Measurements from ENCODE around the gene SORBS1.

The SORBS1 gene

DNA sequence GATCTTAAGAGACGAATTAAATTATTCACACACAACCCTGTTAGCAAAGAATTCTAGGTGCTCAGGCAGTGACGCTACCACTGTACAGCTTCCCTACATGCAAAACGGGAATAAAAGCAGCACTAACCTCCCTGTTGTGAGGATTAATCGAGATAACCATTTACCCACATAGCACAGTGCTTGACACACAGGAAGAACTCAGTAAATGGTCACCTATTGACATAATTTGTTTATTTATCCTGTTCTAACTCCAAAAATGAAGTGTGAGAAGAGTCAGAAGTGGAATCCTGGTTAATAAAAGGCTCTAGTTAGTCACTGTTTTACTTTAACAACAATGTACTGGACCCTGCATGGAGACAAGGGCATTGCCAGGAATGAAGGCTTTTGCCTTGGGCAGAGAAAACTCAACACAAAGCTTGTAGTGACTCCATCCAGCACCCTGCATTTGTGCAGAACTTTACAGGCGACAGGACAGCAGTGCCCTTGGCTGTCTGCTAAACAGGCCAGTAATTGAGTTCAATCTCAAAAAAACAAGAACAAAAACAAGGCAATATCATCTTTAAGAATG lies 103.8 kb downstream of the SORBS1 start:
- no peaks in the 10 kb centered on the region for H3K4me1 Mint-ChIP-seq (ENCODE audit: low read depth)
- DNase-seq (ENCODE audit: low spot score), result no peak
- H3K4me3 Mint-ChIP-seq, result no peak overlapping the region
- H3K36me3 Mint-ChIP-seq (ENCODE audit: low read depth), result no peaks in the 10 kb centered on the region
- H3K27me3 Mint-ChIP-seq (ENCODE audit: low read depth), result peaks cover 24% of the 10 kb centered on the region
- no peak overlapping the region for H3K27ac Mint-ChIP-seq
- no peaks in the 10 kb centered on the region for H3K9me3 Mint-ChIP-seq

DNA sequence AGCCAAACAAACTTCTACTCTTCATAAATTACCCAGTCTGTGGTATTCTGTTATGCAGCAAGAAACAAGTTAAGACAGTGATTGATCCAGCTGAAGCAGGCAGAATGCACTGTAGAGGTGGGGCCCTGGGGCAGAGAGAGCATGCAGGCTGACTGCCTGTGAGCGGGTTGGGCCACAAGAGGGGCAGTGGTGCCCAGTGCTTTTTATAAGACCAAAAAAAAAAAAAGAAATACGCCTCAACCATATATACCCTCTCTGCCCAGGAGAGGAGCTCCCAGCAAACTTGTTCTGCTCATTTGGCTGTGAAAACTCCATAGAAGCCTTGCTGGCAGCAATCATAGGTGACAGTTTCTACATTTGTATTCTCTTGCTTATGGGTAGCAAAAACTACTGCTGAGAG lies 104.7 kb downstream of the SORBS1 start:
- Mint-ChIP-seq H3K36me3 (ENCODE audit: low read depth) (no peaks in the 10 kb centered on the region), H3K27me3 (ENCODE audit: low read depth) (peaks cover 24% of the 10 kb centered on the region), H3K4me3 (no peak overlapping the region), H3K4me1 (ENCODE audit: low read depth) (no peaks in the 10 kb centered on the region), H3K9me3 (no peaks in the 10 kb centered on the region), H3K27ac (no peak overlapping the region)
- no peak for DNase-seq (ENCODE audit: low spot score)

DNA sequence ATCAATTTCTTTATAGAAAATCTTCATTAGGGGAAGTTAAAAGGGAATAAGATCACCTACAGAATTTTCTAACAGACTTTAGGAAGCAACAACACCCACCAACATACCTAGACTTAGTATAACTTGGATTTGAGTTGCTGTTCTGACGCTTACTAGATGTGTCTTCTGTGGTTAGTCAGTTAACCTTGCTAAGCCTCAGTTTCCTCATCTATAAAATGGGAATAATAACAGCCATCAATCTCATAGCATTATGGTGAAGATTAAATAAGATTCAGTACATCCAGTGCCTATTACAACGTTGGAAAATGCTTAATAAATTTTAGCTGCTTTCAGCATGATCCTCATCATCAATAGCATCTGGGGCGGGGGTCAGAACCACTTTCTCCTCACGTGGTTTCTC lies 106.2 kb downstream of the SORBS1 start:
- Mint-ChIP-seq H3K9me3 (no peaks in the 10 kb centered on the region), H3K4me1 (ENCODE audit: low read depth) (no peaks in the 10 kb centered on the region), H3K27ac (no peak overlapping the region), H3K36me3 (ENCODE audit: low read depth) (no peaks in the 10 kb centered on the region), H3K4me3 (no peak overlapping the region), H3K27me3 (ENCODE audit: low read depth) (peaks cover 24% of the 10 kb centered on the region)
- no peak for DNase-seq (ENCODE audit: low spot score)

DNA sequence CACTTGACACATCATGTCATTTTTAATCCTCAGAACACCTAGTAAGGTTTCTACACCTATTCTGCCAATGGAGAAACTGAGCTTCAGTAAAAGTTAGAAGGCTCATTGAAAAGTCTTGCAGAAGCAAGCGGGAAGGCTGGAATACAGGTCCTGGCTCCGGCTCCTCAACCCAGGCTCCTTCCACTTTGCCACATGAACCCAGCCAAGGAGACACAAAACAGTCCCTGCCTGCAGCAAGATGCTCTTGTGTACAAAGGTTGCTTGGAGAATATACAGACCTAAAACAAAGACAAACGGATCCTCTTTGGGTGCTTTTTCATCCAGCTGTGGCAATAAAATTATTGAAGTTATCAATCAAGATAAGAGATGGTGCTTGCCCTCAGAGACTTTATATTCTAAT lies 106.8 kb downstream of the SORBS1 start:
- Mint-ChIP-seq H3K9me3 (no peaks in the 10 kb centered on the region), H3K4me1 (ENCODE audit: low read depth) (no peaks in the 10 kb centered on the region), H3K27ac (no peak overlapping the region), H3K27me3 (ENCODE audit: low read depth) (peaks cover 21% of the 10 kb centered on the region), H3K4me3 (no peak overlapping the region), H3K36me3 (ENCODE audit: low read depth) (no peaks in the 10 kb centered on the region)
- DNase-seq (ENCODE audit: low spot score), result no peak

DNA sequence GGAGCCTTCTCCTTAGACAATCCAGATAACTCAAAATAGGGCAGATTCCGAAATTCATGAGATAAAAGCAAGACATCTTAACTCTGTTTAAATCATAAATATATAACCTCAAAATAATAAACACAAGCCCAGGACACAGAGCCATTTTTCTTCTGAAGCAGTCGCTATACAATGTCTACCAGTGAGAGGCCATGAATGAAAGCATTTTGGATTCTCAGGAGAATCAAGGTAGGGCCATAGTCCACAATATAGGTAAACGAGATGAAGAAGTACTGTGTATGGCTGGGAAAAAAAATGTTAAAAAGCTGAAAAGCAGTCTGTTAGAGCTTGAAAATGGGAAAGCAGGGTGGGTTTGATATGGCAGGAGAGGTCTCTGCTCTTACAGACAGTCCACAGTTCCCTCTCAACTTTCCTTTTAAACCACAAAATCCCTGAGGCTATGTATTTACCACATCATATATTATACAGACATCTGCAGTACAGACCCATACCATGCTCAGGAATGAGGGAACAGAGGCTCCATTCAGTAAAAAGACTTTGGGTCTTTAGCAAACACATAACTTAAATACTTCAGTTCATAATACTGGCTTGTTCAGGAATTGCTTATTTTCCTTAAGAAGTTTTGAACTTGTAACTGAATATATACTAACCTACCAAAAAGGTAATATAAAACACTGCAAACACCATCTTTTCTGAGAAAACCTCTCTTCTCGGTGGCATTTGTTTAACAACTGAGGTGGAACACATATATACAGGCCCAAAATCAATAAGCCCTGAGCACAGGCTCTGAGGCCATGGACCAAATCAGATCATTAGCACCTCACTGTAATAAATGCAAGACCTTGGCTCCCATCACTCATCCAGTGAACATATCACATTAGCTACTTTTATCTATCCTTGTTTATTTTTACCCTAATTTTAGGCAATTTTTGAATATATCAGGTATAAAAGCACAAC lies 109.3 kb downstream of the SORBS1 start:
- H3K27me3 Mint-ChIP-seq (ENCODE audit: low read depth), result peaks cover 16% of the 10 kb centered on the region

DNA sequence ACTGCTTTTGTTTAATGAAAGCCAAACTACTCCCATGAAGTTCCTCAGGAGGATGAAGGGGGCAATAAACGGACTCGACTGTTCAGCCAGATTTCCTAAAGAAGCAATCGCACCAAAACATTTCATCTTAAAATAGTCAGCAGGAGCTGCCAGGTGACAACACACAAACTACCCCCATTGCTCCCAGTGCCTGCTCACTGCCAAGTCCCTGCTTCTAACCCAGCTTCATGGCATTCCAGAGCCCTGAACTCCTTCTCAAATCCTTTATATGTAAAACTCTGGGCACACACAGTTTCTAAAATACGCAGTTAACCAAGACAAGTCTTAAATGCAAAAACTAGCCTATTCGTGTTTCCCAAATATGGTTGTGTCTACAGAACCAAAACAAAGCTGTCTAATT lies 110.0 kb downstream of the SORBS1 start:
- Mint-ChIP-seq H3K9me3 (no peaks in the 10 kb centered on the region), H3K4me1 (ENCODE audit: low read depth) (no peaks in the 10 kb centered on the region), H3K36me3 (ENCODE audit: low read depth) (no peaks in the 10 kb centered on the region), H3K4me3 (no peak overlapping the region), H3K27me3 (ENCODE audit: low read depth) (peaks cover 16% of the 10 kb centered on the region), H3K27ac (no peak overlapping the region)
- no peak for DNase-seq (ENCODE audit: low spot score)

More for the DNA sequence above, 109.3 kb downstream of the SORBS1 start:
- DNase-seq (ENCODE audit: low spot score), result no peak
- no peak overlapping the region for H3K27ac Mint-ChIP-seq
- no peaks in the 10 kb centered on the region for H3K4me1 Mint-ChIP-seq (ENCODE audit: low read depth)
- no peaks in the 10 kb centered on the region for H3K9me3 Mint-ChIP-seq
- H3K4me3 Mint-ChIP-seq, result no peak overlapping the region
- no peaks in the 10 kb centered on the region for H3K36me3 Mint-ChIP-seq (ENCODE audit: low read depth)

DNA sequence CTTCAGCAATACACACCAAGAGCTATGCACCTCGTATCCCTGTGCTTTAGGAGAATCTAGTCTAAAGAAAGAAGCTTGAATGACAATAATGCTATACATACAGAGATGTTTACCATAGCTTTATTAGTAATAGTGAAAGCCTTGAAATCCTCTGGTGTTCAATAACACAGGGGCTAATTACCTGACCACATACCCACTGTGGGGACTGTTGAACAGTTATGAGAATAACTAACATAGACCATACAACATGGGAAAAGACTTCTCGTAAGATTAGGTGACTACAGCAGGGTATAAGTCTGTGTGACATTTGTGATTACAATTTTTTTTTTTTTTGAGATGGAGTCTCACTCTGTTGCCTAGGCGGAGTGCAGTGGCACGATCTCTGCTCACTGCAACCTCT lies 111.0 kb downstream of the SORBS1 start:
- Mint-ChIP-seq H3K9me3 (no peaks in the 10 kb centered on the region), H3K4me1 (ENCODE audit: low read depth) (no peaks in the 10 kb centered on the region), H3K27ac (no peak overlapping the region), H3K27me3 (ENCODE audit: low read depth) (peaks cover 17% of the 10 kb centered on the region), H3K4me3 (no peak overlapping the region), H3K36me3 (ENCODE audit: low read depth) (no peaks in the 10 kb centered on the region)
- no peak for DNase-seq (ENCODE audit: low spot score)

DNA sequence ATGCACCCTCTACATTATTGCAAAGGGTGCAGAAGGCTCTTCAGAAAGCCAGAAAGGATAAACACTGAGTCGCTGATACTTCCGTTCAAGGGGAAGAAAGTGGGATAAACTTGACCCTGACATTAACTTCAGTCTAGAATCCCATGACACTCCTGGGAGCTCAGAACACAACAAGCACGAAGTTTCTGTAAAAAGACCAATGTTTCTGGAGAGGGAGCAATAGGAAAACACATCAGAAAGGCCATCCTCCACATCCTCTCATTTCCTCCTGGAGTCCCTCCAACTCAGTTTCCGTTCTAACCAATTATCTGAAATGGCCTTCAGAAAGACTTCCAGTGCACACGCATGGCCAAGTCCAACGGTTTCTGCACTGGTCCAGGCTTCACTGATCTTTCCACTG lies 113.5 kb downstream of the SORBS1 start:
- Mint-ChIP-seq H3K9me3 (no peaks in the 10 kb centered on the region), H3K27ac (no peak overlapping the region), H3K27me3 (ENCODE audit: low read depth) (peaks cover 27% of the 10 kb centered on the region), H3K4me3 (no peak overlapping the region), H3K36me3 (ENCODE audit: low read depth) (no peaks in the 10 kb centered on the region), H3K4me1 (ENCODE audit: low read depth) (no peaks in the 10 kb centered on the region)
- DNase-seq (ENCODE audit: low spot score), result no peak

DNA sequence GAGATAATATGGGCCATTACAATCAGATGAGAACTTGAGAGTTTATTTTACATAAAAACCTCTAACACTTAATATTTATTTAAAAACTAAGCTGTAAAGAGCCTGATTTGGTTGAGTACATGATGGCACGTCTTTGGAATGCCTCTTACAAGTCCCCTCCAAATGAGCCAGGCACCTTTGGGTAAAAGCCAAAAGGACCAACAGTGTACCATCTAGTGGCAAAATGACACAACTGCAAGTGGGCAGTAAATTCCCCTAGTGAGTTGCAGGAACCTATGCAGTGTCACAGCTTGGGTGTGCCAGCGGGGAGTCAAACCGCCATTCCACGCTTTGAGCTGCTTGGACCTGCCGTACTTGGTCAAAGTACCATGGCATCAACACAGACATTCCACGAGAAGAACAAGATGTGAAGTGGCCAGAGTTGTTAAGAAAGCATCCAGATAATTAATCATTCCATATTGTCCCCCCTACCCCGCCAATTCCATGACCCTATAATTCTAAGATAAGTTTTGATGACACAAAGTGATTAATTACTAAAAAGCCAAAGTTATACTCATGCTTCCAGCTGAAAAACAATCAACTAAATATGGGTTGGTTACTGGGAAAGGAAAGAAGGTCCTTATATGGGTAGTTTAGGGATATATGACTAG lies 115.2 kb downstream of the SORBS1 start:
- no peaks in the 10 kb centered on the region for H3K9me3 Mint-ChIP-seq
- no peak overlapping the region for H3K4me3 Mint-ChIP-seq
- H3K27ac Mint-ChIP-seq, result no peak overlapping the region
- H3K4me1 Mint-ChIP-seq (ENCODE audit: low read depth), result peaks cover 8% of the 10 kb centered on the region
- peaks cover 38% of the 10 kb centered on the region for H3K27me3 Mint-ChIP-seq (ENCODE audit: low read depth)
- DNase-seq (ENCODE audit: low spot score), result peak; percentile 14
- no peaks in the 10 kb centered on the region for H3K36me3 Mint-ChIP-seq (ENCODE audit: low read depth)

DNA sequence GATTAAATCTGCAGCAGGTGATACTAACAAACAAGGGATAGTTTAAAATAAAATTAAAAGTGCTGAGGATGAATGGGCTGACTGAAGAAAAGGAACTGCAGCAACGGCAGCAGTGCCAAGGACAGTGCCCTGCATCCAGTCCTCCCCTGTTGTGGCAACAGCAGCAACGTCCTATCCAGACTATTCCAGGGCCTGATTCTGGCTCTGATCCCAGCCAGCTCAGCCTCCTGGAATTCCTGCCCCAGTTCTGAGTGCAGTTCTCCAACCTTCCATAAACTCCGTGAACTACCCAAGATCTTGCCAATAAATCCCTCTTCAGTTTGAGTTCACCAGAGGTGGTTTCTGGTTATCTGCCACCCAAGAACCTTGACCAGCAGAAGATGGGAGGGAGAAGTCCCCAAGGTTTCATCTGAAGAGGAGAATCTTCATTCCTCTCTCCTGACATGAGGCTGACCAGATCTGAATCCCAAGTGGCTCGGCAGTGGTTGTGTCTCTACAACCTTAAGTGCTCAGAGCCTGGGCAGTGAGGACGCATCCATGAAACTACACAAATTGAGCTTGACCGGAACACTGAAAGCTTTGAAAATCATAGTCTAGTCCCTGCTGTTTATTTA lies 115.8 kb downstream of the SORBS1 start:
- H3K27ac Mint-ChIP-seq, result no peak overlapping the region
- no peaks in the 10 kb centered on the region for H3K36me3 Mint-ChIP-seq (ENCODE audit: low read depth)
- no peak overlapping the region for H3K4me3 Mint-ChIP-seq
- peaks cover 38% of the 10 kb centered on the region for H3K27me3 Mint-ChIP-seq (ENCODE audit: low read depth)
- no peak for DNase-seq (ENCODE audit: low spot score)
- H3K9me3 Mint-ChIP-seq, result no peaks in the 10 kb centered on the region
- H3K4me1 Mint-ChIP-seq (ENCODE audit: low read depth), result peaks cover 10% of the 10 kb centered on the region

DNA sequence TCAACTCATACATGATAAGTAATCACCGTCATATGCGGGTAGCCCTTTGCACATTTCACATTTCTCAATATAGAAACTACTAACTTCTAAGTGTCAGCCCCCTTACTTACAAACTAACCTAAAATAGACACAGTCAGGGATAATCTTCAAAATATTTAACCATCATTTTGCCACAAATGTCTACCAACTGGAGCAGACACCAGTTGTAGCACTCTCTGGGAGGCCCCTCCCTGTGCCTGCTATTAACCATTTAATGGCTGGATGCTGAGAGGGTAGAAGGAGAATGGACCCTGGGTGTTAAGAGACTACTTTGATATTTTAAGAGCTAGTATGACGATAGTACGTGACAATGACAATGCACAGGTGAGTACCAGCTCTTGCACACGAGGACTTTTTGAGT lies 116.4 kb downstream of the SORBS1 start:
- H3K27me3 Mint-ChIP-seq (ENCODE audit: low read depth), result peaks cover 41% of the 10 kb centered on the region
- peaks cover 10% of the 10 kb centered on the region for H3K4me1 Mint-ChIP-seq (ENCODE audit: low read depth)
- no peaks in the 10 kb centered on the region for H3K9me3 Mint-ChIP-seq
- H3K36me3 Mint-ChIP-seq (ENCODE audit: low read depth), result no peaks in the 10 kb centered on the region
- no peak for DNase-seq (ENCODE audit: low spot score)
- H3K4me3 Mint-ChIP-seq, result no peak overlapping the region
- no peak overlapping the region for H3K27ac Mint-ChIP-seq

DNA sequence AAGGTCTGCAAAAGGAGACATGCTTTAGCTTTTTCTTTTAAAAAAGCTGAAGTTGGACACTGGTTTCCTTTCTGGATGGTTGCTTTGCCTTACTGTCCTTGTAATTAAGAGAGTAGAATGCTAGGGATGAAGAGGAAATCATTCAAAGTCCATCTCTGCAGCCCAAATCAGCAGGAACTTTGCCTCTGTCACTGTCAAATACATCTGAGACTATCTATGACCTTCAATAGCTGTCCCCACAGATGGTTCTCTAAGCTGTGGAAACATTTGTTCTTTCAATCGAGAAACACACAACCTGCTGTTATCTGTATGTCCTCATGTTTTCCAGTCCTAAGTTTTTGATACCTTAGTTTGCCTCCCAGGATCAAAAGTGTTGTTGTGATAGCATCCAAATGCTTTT lies 117.5 kb downstream of the SORBS1 start:
- Mint-ChIP-seq H3K4me1 (ENCODE audit: low read depth) (peaks cover 10% of the 10 kb centered on the region), H3K36me3 (ENCODE audit: low read depth) (no peaks in the 10 kb centered on the region)

DNA sequence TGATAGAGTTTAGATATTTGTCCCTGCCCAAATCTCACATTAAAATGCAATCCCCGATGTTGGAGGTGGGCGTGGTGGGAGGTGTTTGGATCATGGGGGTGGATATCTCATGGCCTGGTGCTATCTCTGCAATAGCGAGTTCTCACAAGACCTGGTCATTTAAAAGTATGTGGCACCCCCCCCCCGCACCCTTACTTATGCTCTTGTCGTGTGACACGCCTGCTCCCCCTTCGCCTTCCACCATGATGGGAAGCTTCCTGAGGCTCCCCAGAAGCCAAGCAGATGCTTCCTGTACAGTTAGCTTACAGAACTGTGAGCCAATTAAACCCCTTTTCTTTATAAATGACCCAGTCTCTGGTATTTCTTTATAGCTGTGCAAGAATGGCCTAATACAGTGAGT lies 118.8 kb downstream of the SORBS1 start:
- Mint-ChIP-seq H3K27ac (no peak overlapping the region), H3K27me3 (ENCODE audit: low read depth) (peaks cover 42% of the 10 kb centered on the region), H3K4me3 (no peak overlapping the region), H3K36me3 (ENCODE audit: low read depth) (no peaks in the 10 kb centered on the region), H3K9me3 (no peaks in the 10 kb centered on the region), H3K4me1 (ENCODE audit: low read depth) (peaks cover 10% of the 10 kb centered on the region)
- DNase-seq (ENCODE audit: low spot score), result no peak

More for the DNA sequence above, 117.5 kb downstream of the SORBS1 start:
- Mint-ChIP-seq H3K27me3 (ENCODE audit: low read depth) (peaks cover 47% of the 10 kb centered on the region), H3K27ac (no peak overlapping the region), H3K9me3 (no peaks in the 10 kb centered on the region), H3K4me3 (no peak overlapping the region)
- no peak for DNase-seq (ENCODE audit: low spot score)

DNA sequence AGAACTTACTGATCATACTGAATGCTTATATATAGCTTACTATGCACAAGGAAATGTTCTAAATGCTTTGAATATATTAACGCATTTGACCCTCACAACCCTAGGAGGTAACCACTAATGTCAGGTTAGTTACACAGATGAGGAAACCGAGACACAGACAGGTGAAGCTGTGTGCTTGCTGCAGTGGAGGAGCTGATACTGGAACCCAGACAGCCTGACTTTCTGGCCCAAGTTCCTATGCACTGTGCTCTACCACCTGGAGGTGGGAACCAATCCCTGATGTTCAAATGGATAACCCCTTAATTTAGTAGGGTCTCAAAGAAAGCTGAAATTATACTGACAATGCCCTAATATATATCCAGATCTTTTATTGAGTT lies 119.6 kb downstream of the SORBS1 start:
- Mint-ChIP-seq H3K4me3 (no peak overlapping the region), H3K27me3 (ENCODE audit: low read depth) (peaks cover 42% of the 10 kb centered on the region), H3K36me3 (ENCODE audit: low read depth) (no peaks in the 10 kb centered on the region), H3K27ac (no peak overlapping the region), H3K9me3 (no peaks in the 10 kb centered on the region), H3K4me1 (ENCODE audit: low read depth) (peaks cover 10% of the 10 kb centered on the region)
- DNase-seq (ENCODE audit: low spot score), result no peak

Data from T-helper 2 cell treated with Interferon-gamma antibody and Interleukin-4, amounts not matched to agents 5 μg/mL and 100 μg/mL, for 36 hours (primary cell).